ENCODE measurements around the gene TTLL13. TPM values are rescaled to one million over a fixed set of nuclear protein-coding genes. Genes with fewer than 3 reads are reported as not detected.

Gene TTLL13
- total and polyA plus RNA-seq, 2 of the 8 experiments (the other 6 are each of a cell fraction or from before 2014, with no cell fraction given), result 0.03 TPM; not detected in 1

- H3K23me2 ChIP-seq (ENCODE audit: low read depth, low read length), result no peaks in the 10 kb centered on the region
- no peak overlapping the region for H2AFZ ChIP-seq (ENCODE audit: low read length)
- no peak for TF ChIP-seq BRCA1 (IDR thresholded peaks at IDR 0.05; ENCODE audit: low read depth, low read length)
- no peak for TF ChIP-seq TCF12 (IDR thresholded peaks at IDR 0.05; ENCODE audit: low read depth, low read length)
- TF ChIP-seq KDM5A (IDR thresholded peaks at IDR 0.05; ENCODE audit: low read length), result no peak
- TF ChIP-seq POLR2AphosphoS5 (IDR thresholded peaks at IDR 0.05; ENCODE audit: low read depth, low read length), result no peak
- no peak for TF ChIP-seq KDM1A (IDR thresholded peaks at IDR 0.05; ENCODE audit: borderline replicate concordance, low read length)
- TF ChIP-seq RXRA (IDR thresholded peaks at IDR 0.05; ENCODE audit: insufficient read depth, low read depth, low read length), result no peak
- TF ChIP-seq PHF8 (conservative IDR thresholded peaks at IDR 0.05; ENCODE audit: low read depth, low read length), result no peak
- TF ChIP-seq YY1 (IDR thresholded peaks at IDR 0.05; ENCODE audit: low read depth, low read length), result no peak
- no peak for TF ChIP-seq ASH2L (IDR thresholded peaks at IDR 0.05; ENCODE audit: low read length)
- no peak for TF ChIP-seq RAD21 (IDR thresholded peaks at IDR 0.05 in 1 of 2, conservative IDR thresholded peaks at IDR 0.05 in 1 of 2; ENCODE audit: low read depth in 2 of 2, low read length in 2 of 2)
- no peak for TF ChIP-seq BCL11A (IDR thresholded peaks at IDR 0.05; ENCODE audit: low read depth in 2 of 2, low read length in 2 of 2)
- no peak for TF ChIP-seq FOSL1 (IDR thresholded peaks at IDR 0.05; ENCODE audit: insufficient read depth, low read depth, low read length)
- TF ChIP-seq, protein P1, sequence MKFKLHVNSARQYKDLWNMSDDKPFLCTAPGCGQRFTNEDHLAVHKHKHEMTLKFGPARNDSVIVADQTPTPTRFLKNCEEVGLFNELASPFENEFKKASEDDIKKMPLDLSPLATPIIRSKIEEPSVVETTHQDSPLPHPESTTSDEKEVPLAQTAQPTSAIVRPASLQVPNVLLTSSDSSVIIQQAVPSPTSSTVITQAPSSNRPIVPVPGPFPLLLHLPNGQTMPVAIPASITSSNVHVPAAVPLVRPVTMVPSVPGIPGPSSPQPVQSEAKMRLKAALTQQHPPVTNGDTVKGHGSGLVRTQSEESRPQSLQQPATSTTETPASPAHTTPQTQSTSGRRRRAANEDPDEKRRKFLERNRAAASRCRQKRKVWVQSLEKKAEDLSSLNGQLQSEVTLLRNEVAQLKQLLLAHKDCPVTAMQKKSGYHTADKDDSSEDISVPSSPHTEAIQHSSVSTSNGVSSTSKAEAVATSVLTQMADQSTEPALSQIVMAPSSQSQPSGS (IDR thresholded peaks at IDR 0.05; ENCODE audit: low read length), result no peak
Observed at GRCh38 chr15:90300541-90300940, 51.2 kb downstream of the TTLL13 start.

More at GRCh38 chr15:90300541-90300940, 51.2 kb downstream of the TTLL13 start:
- no peak overlapping the region for H2BK120ac ChIP-seq (replicated peaks; ENCODE audit: low read depth, low read length)
- no peak overlapping the region for H3K18ac ChIP-seq (ENCODE audit: extremely low read depth, low read length)
- H3K36me3 ChIP-seq (ENCODE audit: control insufficient read depth in 2 of 4, insufficient read depth in 4 of 4, low read length in 3 of 4), result no peaks in the 10 kb centered on the region
- peaks cover 0 to 4% (median 0%) of the 10 kb centered on the region in 4 experiments; a peak in 4 of 7 replicates for H3K4me1 ChIP-seq (replicated peaks in 1 of 4; ENCODE audit: control insufficient read depth in 3 of 4, insufficient read depth in 4 of 4, low read length in 3 of 4)
- no peaks in the 10 kb centered on the region for H3K79me2 ChIP-seq (ENCODE audit: control insufficient read depth in 1 of 2, insufficient read depth in 2 of 2, low read length in 2 of 2)
- ChIA-PET CTCF (ENCODE audit: partially characterized antibody) (interaction anchor here (0.6 to 3.3 kb wide), 14 partner anchors 9 to 640 kb away, joined by 3 to 21 read pairs (median 4); no protein-coding TSS in a partner anchor), POLR2A (ENCODE audit: partially characterized antibody) (interaction anchor here (1.5 to 2.0 kb wide), 2 partner anchors 12 to 30 kb away, joined by 4 to 6 read pairs; no protein-coding TSS in a partner anchor)
- H3K27ac ChIP-seq (ENCODE audit: low read depth, low read length), result no peak overlapping the region
- no peaks in the 10 kb centered on the region for H3K27me3 ChIP-seq (replicated peaks in 1 of 4; ENCODE audit: control insufficient read depth in 3 of 4, extremely low read depth in 1 of 4, insufficient read depth in 3 of 4, low read length in 3 of 4)
- no peak overlapping the region for H3K14ac ChIP-seq (ENCODE audit: insufficient read length)
- WGBS, 2 experiments (ENCODE audit: extremely low coverage in 1 of 2, insufficient coverage in 1 of 2, insufficient read length in 1 of 2, insufficient replicate concordance in 2 of 2, low coverage in 1 of 2, low lambda C conversion rate in 2 of 2, missing lambda C conversion rate in 1 of 2), result 93% methylated on average over 9 of the region's 9 CpGs; no CpG with 5 or more reads in 1 of the 2 experiments
- H3K56ac ChIP-seq (replicated peaks; ENCODE audit: insufficient read length, low read depth, low read length), result no peak overlapping the region
- H4K5ac ChIP-seq (ENCODE audit: insufficient read length, low read depth, low read length), result no peak overlapping the region
- H3K4me2 ChIP-seq (ENCODE audit: insufficient read depth in 1 of 2, low read depth in 2 of 2, low read length in 2 of 2), result no peak overlapping the region
- H3K9ac ChIP-seq (replicated peaks in 1 of 4; ENCODE audit: extremely low read depth in 1 of 4, low read depth in 3 of 4, low read length in 3 of 4), result no peak overlapping the region
- H2AK5ac ChIP-seq (ENCODE audit: low read depth, low read length), result no peak overlapping the region
- H3K4ac ChIP-seq (replicated peaks; ENCODE audit: insufficient read length, low read depth, low read length), result peak overlapping the region; percentile 4
- DNase-seq (ENCODE audit: low read depth in 1 of 2, low spot score in 2 of 2) (no peak), FAIRE-seq (no peak)
- no peak overlapping the region for H3K4me3 ChIP-seq (ENCODE audit: extremely low read depth in 1 of 4, insufficient read depth in 2 of 4, low read depth in 3 of 4, low read length in 4 of 4)
- no peak overlapping the region for H2BK20ac ChIP-seq (ENCODE audit: low read length)
- no peak overlapping the region for H2BK5ac ChIP-seq (ENCODE audit: low read depth, low read length)
- H3K79me1 ChIP-seq (ENCODE audit: low read depth, low read length), result no peaks in the 10 kb centered on the region
- no peak overlapping the region for H4K91ac ChIP-seq (replicated peaks; ENCODE audit: insufficient read length, low read length)
- no peaks in the 10 kb centered on the region for H3K9me3 ChIP-seq (ENCODE audit: insufficient read depth in 2 of 2, low read depth in 1 of 2, low read length in 1 of 2)
- H2BK15ac ChIP-seq (ENCODE audit: low read length), result no peak overlapping the region
- H4K8ac ChIP-seq (ENCODE audit: extremely low read depth, insufficient read depth, low read length), result no peak overlapping the region
- H3K23ac ChIP-seq (ENCODE audit: insufficient read length), result no peak overlapping the region
- H4K20me1 ChIP-seq (replicated peaks in 1 of 2; ENCODE audit: control insufficient read depth in 1 of 2, insufficient read depth in 2 of 2, low read length in 2 of 2), result no peaks in the 10 kb centered on the region
- H2BK12ac ChIP-seq (ENCODE audit: low read depth, low read length), result 0 out of 2 replicates have a peak overlapping the region, but pooled peaks have one; percentile 60
